Measurements from ENCODE around the gene DAPK2.
"Not testable (repeated sequence)": the region's sequence is repeated elsewhere in the genome, so short reads cannot be mapped to it uniquely, and the experiment has no call there.

DAPK2 gene

DNA sequence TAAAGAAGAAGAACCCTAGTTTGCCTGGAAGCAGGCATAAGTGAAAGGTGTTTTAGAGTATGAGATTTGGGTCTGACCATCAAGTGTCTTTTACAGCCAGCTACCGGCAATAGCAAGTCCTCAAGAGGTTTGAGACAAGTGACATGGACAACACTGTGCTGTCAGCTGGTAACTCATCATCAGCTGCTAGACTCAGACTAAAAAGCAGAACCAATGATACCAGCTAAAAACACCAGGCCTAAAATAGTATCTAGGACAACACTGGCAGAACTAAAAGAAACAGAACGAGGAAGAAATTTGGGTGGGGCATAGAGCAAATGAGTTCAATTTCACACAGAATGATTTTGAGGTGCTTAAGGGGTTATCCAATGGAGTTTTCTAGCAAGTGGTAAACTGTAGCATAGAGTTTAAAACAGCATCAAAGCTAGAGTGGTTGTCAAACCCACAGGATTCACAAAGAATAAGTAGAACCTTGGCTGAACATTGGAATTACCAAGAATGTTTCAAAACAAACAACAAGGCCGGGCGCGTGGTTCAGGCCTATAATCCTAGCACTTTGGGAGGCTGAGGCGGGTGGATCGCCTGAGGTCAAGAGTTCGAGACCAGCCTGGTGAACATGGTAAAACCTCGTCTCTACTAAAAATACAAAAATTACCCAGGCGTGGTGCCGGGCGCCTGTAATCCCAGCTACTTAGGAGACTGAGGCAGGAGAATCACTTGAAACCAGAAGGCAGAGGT is 43.4 kb upstream of the DAPK2 start:
- TF ChIP-seq, protein P1, sequence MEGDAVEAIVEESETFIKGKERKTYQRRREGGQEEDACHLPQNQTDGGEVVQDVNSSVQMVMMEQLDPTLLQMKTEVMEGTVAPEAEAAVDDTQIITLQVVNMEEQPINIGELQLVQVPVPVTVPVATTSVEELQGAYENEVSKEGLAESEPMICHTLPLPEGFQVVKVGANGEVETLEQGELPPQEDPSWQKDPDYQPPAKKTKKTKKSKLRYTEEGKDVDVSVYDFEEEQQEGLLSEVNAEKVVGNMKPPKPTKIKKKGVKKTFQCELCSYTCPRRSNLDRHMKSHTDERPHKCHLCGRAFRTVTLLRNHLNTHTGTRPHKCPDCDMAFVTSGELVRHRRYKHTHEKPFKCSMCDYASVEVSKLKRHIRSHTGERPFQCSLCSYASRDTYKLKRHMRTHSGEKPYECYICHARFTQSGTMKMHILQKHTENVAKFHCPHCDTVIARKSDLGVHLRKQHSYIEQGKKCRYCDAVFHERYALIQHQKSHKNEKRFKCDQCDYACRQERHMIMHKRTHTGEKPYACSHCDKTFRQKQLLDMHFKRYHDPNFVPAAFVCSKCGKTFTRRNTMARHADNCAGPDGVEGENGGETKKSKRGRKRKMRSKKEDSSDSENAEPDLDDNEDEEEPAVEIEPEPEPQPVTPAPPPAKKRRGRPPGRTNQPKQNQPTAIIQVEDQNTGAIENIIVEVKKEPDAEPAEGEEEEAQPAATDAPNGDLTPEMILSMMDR (IDR thresholded peaks at IDR 0.05; ENCODE audit: insufficient read depth, missing control alignments) = no peak
- DNase-seq (ENCODE audit: insufficient read length, low spot score) (no peak), FAIRE-seq (no peak)

DNA sequence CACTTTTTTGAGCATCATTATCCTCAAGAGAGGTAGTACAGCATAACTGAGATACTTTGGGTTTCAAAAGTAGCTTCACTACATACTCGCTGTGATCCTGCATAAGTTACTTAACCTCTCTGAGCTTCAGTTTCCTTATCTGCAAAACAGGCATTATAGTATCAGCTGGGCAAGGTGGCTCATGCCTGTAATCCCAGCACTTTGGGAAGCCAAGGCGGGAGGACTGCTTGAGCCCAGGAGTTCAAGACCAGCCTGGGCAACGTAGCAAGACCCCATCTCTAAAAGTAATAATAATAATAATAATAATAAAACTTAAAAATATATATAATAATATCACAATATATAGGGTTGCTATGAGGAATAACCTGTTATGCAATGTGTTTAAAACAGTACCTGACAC is 36.5 kb upstream of the DAPK2 start:
- no peak for DNase-seq (ENCODE audit: insufficient read length, low spot score)
- TF ChIP-seq, protein P1 (IDR thresholded peaks at IDR 0.05; ENCODE audit: insufficient read depth, missing control alignments) = no peak
- no peak for FAIRE-seq

DNA sequence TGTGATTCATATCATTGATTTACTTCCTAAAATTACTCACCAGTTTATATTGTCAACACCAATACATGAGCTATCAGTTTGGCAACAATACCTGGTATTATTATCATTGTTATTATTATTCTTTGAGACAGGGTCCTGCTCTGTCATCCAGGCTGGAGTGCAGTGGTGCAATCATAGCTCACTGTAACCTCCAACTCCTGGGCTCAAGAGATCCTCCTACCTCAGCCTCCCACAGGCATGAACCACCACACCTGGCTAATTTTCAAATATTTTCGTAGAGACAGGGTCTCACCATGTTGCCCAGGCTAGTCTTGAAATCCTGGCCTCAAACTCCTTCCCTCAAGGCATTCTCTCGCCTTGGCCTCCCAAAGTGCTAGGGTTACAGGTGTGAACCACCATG is 27.2 kb upstream of the DAPK2 start:
- not testable (repeated sequence) for FAIRE-seq; DNase-seq (ENCODE audit: insufficient read length, low spot score)

DNA sequence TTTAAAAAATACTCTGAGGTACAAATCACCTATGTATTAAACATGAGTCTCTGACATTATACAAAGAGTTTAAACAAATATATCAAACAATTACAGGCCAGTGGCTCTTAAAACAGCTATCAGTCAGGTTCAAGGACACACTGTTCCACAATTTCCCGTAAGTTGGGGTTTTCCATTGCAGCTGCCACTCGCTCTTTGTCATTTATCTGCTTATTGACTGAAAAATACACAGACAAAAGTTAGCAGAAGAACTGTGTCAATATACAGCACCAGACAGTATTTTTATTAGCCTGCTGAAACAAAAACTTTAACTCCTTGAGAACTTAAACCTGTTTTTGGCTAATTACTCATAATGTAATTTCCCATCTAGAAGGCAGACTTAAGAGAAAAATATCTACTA is 26.5 kb upstream of the DAPK2 start:
- FAIRE-seq = no peak
- no peak for DNase-seq (ENCODE audit: insufficient read length, low spot score)
- TF ChIP-seq, protein P1 (IDR thresholded peaks at IDR 0.05; ENCODE audit: insufficient read depth, missing control alignments) = no peak

DNA sequence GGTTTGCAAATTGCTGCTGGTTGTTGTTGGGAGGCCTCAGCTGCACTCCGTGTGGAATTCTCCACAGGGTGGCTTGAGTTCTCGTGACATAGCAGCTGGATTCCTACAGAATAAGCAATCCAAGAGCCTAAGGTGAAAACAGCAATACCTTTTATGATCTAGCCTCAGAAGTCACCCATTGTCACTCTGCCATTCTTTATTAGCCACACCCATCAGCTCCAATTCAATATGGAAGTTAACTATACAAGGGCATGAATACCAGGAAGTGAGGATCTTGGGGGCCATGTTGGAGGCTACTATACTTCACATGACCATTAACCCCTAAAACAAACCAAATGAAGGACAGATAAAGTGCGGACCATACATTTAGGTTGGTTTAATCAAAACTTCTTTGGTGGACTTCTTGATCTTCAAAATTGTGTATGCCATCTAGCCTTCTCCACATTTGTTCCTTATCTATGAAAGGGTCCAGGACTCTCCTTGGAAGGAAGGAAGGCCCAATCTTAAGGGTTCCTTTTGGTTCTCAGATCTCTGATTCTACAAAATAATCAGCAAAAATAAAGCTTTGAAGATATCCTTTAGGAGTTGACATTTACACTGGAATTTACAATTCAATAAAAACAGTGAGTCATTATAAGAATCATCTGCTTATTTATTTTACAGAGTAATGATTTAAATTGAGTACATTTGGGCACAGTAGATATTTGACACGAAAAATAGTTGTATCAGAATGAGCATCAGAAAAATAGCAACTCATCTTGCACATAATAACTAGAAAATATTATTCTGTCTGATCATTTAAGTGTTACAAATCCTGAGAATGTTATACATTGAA is 25.9 kb upstream of the DAPK2 start:
- TF ChIP-seq, protein P1 (IDR thresholded peaks at IDR 0.05; ENCODE audit: insufficient read depth, missing control alignments) = no peak
- no peak for DNase-seq (ENCODE audit: insufficient read length, low spot score)
- FAIRE-seq = no peak

DNA sequence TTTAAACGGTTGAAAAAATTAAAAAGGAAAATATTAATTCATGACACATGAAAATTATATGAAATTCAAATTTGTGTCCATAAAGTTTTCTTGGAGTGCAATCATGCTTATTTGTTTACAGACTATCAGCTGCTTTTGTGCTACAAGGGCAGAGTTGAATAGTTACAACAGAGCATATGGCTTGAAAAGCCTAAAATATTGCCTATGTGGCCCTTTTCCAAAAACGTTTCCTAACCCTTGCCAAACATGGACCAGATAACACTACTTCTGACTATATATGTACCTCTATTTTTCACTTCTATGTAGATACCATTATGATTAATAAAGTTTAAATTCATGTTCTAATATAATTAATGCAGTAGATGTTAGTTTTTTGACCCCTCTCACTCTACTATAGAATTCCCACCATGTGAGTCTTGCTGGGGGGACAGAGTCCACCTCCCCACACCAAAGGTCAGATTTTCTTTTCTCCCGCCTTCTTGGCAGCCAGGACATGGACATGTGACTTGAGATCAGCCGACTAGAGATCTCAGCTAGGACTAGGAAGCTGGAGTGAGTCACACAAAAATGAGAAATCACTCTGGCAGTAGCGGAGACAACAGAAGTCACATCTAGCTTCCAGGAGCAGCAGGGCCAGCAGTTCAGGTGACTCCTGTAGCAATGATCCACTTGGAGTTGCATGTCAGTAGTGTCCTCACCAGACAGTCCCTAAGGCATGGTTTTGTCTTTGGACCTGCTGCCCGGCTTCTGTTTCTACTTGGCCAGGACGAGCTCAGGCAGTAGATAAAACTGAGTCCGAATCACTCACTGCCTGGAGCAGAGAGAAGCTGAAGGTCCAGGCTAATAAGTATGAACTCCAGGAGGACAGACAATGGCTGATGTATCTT is 24.9 kb upstream of the DAPK2 start:
- no peak for DNase-seq (ENCODE audit: insufficient read length, low spot score)
- no peak for FAIRE-seq
- TF ChIP-seq, protein P1 (IDR thresholded peaks at IDR 0.05; ENCODE audit: insufficient read depth, missing control alignments) = no peak

DNA sequence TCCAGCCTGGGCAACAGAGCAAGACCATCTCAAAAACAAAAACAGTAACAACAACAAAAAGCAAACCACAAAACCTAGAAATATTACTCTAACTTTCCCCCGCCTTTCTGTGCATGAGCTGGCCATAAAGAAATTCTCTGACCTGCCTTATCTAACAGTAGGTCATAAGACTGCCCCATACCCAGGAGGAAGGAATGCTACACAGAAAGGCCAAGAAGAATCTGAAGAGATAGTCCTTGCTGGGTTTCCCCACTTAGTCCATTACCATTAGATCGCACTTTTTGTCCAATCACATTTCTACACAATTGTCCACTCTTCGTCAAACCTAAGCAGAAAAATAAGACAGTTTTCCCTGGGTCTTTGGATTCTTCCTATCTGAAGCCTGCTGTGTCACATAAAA is 23.8 kb upstream of the DAPK2 start:
- no peak for DNase-seq (ENCODE audit: insufficient read length, low spot score)
- no peak for FAIRE-seq
- TF ChIP-seq, protein P1 (IDR thresholded peaks at IDR 0.05; ENCODE audit: insufficient read depth, missing control alignments) = no peak
